Tibial artery (tissue), 4 donors: ENCODE results near the gene GRXCR1.

Experiments
- DNase-seq, 2 donors: peaks; one replicate each; pipeline ENCODE4 v3.0.0-alpha.2; 2019
- H3K27ac ChIP-seq, 2 donors: fragments of 200-600 bp; sonication (generic) in 1 of 2; 1 replicate in 1 of 2; 2 replicates in 1 of 2; pipeline ENCODE4 v1.5.1; 2018 to 2019; ENCODE audit warnings: mild to moderate bottlenecking in 1 of 2
- H3K27me3 ChIP-seq, 2 donors: fragments of 200-600 bp; sonication (generic) in 1 of 2; one replicate each; pipeline versions ENCODE4 v1.5.1 to v1.6.0; 2016 to 2019
- H3K36me3 ChIP-seq, 3 donors: fragments of 200-600 bp; sonication (generic) in 2 of 3; one replicate each; pipeline ENCODE4 v1.5.1; 2016 to 2019; ENCODE audit warnings: mild to moderate bottlenecking in 2 of 3
- H3K4me1 ChIP-seq, 4 donors: fragments of 200-600 bp; sonication (generic) in 2 of 4; 1 replicate in 3 of 4; 2 replicates in 1 of 4; pipeline ENCODE4 v1.5.1; 2016 to 2019
- H3K4me3 ChIP-seq, 2 donors: fragments of 200-600 bp; sonication (generic) in 1 of 2; 1 replicate in 1 of 2; 2 replicates in 1 of 2; pipeline ENCODE4 v1.5.1; 2018 to 2019; ENCODE audit warnings: mild to moderate bottlenecking in 2 of 2
- H3K9me3 ChIP-seq, 3 donors: fragments of 200-600 bp; sonication (generic) in 1 of 3; one replicate each; pipeline ENCODE4 v1.5.1; 2016 to 2019
- intact Hi-C: fragments of 100-400 bp; cut with DNase I; formaldehyde crosslinking; loops from one replicate; pipeline ENCODE4 v1.15.0; 2023; ENCODE audit warnings: low total_unique reads
- TF ChIP-seq, protein P1 (sequence below), 2 experiments: fragments of 200-600 bp in 1 of 2; fragments of 450-650 bp in 1 of 2; IDR thresholded peaks; one replicate each; pipeline ENCODE4 v1.5.1; 2017 to 2019; ENCODE audit warnings: antibody characterized with exemption in 2 of 2, mild to moderate bottlenecking in 1 of 2, moderate library complexity in 1 of 2

Gene GRXCR1

DNA sequence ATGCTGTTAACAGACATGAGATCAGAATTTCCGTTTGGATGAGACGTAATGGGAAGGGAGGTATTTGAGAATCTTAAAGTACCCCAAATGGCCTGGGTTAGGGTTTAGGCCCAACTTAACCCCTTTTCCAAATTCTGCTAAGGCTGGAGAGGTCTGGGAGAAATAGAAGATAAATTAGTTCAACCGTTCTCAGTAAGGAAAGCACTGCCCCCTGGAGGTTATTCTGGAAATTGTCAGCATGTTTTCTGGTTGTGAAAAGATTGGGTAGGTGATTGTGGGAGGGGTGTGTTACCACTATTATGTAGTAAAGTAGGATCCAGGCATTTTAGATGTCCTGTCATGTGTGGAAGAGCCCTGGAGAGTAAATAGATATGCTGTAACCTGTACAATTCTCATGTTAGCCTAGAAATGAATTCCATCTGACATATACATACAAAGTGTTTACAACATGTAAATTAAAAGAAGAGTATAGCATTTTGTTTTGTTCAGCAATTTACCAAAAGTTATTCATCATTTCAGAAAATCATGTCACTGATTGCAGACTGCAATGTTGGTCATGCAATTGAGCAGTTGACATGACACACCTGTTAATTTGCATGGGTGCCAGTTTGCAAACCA lies 26.8 kb upstream of the GRXCR1 start:
- Histone ChIP-seq H3K4me1 (no peaks in the 10 kb centered on the region), H3K27ac (no peak overlapping the region)

GRCh38 chr4:42871261-42871660 lies 21.3 kb upstream of the GRXCR1 start:
- TF ChIP-seq, protein P1, sequence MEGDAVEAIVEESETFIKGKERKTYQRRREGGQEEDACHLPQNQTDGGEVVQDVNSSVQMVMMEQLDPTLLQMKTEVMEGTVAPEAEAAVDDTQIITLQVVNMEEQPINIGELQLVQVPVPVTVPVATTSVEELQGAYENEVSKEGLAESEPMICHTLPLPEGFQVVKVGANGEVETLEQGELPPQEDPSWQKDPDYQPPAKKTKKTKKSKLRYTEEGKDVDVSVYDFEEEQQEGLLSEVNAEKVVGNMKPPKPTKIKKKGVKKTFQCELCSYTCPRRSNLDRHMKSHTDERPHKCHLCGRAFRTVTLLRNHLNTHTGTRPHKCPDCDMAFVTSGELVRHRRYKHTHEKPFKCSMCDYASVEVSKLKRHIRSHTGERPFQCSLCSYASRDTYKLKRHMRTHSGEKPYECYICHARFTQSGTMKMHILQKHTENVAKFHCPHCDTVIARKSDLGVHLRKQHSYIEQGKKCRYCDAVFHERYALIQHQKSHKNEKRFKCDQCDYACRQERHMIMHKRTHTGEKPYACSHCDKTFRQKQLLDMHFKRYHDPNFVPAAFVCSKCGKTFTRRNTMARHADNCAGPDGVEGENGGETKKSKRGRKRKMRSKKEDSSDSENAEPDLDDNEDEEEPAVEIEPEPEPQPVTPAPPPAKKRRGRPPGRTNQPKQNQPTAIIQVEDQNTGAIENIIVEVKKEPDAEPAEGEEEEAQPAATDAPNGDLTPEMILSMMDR (IDR thresholded peaks at IDR 0.05), result no peak
- H3K9me3 ChIP-seq, result no peaks in the 10 kb centered on the region
- intact Hi-C loops, result no loop called here
- no peaks in the 10 kb centered on the region for H3K36me3 ChIP-seq
- H3K27me3 ChIP-seq, result peaks cover 0 to 5% of the 10 kb centered on the region in 2 donors
- no peak overlapping the region for H3K4me3 ChIP-seq
- H3K4me1 ChIP-seq, result no peaks in the 10 kb centered on the region
- H3K27ac ChIP-seq, result no peak overlapping the region
- DNase-seq, result no peak

More for the DNA sequence above, 26.8 kb upstream of the GRXCR1 start:
- DNase-seq, result peak in 1 of 2 donors; percentile 45
- H3K9me3 ChIP-seq, result no peaks in the 10 kb centered on the region
- peaks cover 0 to 5% of the 10 kb centered on the region in 2 donors for H3K27me3 ChIP-seq
- H3K4me3 ChIP-seq, result no peak overlapping the region
- TF ChIP-seq, protein P1 (IDR thresholded peaks at IDR 0.05), result peak; percentile 64 to 76
- no peaks in the 10 kb centered on the region for H3K36me3 ChIP-seq
- intact Hi-C loops, result loop anchor here (5.0 kb wide), 1 partner anchor 298 kb away; no protein-coding TSS in a partner anchor

DNA sequence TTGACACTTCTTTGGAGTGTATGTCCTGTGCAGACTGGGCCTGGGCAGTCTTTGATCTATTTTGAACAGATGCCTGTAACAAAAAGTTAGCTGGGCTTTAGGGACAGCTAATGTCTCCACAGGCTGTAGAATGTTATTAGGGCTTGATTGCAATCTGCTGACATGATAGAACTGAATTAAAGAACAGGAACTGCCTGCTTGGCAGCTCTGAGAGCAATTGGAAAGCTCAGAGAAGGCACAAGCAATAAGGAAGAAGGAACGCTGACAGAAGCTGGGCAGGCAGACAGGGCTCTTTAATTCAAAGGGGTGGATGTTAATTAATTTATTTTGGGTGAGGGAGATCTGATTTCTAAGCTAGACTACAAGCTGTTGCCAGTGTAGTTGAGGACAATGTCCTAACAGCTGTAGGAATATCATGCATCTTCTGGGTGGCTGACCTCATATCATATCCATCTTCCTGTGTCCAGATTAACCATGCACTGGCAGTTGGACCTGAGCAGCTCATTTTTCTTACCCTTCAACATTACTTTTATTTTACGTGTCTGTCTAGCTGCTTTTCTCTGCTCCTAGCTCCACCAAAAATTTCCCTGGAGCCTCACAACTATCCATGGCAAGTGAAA lies 20.7 kb upstream of the GRXCR1 start:
- DNase-seq, result no peak
- Histone ChIP-seq H3K9me3 (no peaks in the 10 kb centered on the region), H3K4me1 (no peaks in the 10 kb centered on the region), H3K36me3 (no peaks in the 10 kb centered on the region), H3K27me3 (peaks cover 0 to 5% of the 10 kb centered on the region in 2 donors), H3K27ac (no peak overlapping the region), H3K4me3 (no peak overlapping the region)
- TF ChIP-seq, protein P1 (IDR thresholded peaks at IDR 0.05), result no peak
- intact Hi-C loops, result no loop called here

DNA sequence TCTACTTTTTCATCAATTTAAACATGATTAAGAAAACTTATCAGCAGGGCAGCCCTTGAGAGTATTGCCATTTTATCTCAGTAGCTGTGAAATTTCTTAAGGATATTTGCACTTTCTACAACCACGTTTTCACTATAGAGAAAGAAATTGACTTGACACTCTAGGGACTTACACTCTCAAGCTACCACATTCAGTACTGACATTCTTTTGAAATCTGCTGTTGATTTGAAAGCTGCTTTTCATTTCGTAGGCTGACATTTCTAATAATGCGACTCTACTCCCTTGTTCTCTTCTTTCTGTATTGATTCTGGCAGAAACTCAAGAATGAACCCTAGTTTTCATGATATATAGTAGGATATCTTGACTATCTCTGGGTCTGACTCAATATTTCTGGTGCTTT lies 13.7 kb upstream of the GRXCR1 start:
- H3K4me1 ChIP-seq, result no peaks in the 10 kb centered on the region
- no peak for DNase-seq
- intact Hi-C loops, result no loop called here
- no peak overlapping the region for H3K4me3 ChIP-seq
- H3K27me3 ChIP-seq, result peaks cover 0 to 4% of the 10 kb centered on the region in 2 donors
- H3K27ac ChIP-seq, result no peak overlapping the region
- H3K9me3 ChIP-seq, result no peaks in the 10 kb centered on the region
- no peaks in the 10 kb centered on the region for H3K36me3 ChIP-seq
- TF ChIP-seq, protein P1 (IDR thresholded peaks at IDR 0.05), result no peak

DNA sequence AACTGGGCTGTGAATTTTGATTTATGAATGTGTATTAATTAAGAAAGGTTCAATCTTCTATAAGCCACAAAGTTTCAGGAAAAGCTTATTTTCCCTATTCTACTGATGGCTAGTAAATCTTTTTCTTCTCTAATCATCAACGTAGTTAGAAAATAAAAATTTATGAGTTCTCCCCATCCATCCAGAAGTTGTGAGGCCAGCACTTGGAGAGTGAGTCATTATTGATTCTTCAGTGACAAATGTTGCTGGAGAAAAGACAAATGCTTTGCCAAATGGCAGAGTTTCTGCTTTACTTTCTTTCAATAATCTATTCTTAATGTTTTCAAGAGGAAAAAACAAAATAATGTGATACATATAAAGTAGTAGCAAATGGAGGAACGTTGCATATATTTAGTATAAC lies 11.3 kb upstream of the GRXCR1 start:
- no peak for DNase-seq
- H3K27ac ChIP-seq, result no peak overlapping the region
- H3K9me3 ChIP-seq, result peaks cover 0 to 7% (median 0%) of the 10 kb centered on the region in 3 donors
- TF ChIP-seq, protein P1 (IDR thresholded peaks at IDR 0.05), result no peak
- no peak overlapping the region for H3K4me3 ChIP-seq
- no peaks in the 10 kb centered on the region for H3K4me1 ChIP-seq
- intact Hi-C loops, result no loop called here
- peaks cover 0 to 4% of the 10 kb centered on the region in 2 donors for H3K27me3 ChIP-seq
- H3K36me3 ChIP-seq, result no peaks in the 10 kb centered on the region
